Measurements from ENCODE around the gene CEP295NL.
"Not testable (repeated sequence)": the region's sequence is repeated elsewhere in the genome, so short reads cannot be mapped to it uniquely, and the experiment has no call there.

The CEP295NL gene

GRCh38 chr17:78929908-78930775 lies 27.1 kb upstream of the CEP295NL start:
- no peak for DNase-seq (ENCODE audit: low spot score)

GRCh38 chr17:78925662-78926555 lies 22.9 kb upstream of the CEP295NL start:
- peak; percentile 63 for DNase-seq (ENCODE audit: low spot score)

GRCh38 chr17:78925234-78925633 lies 22.2 kb upstream of the CEP295NL start, which contains the start of gene TIMP2:
Gene TIMP2 (minus strand): TSS chr17:78925387. CDS start chr17:78925088, 299 bp downstream.
- DNase-seq (ENCODE audit: low spot score): peak; percentile 76

GRCh38 chr17:78924481-78925151 lies 21.6 kb upstream of the CEP295NL start:
- DNase-seq (ENCODE audit: low spot score): no peak

- DNase-seq (ENCODE audit: low spot score): peak; percentile 42
These were observed 20.9 kb upstream of the CEP295NL start for GRCh38 chr17:78923660-78924453.

GRCh38 chr17:78922816-78923498 lies 20.0 kb upstream of the CEP295NL start:
- DNase-seq (ENCODE audit: low spot score): peak; percentile 48

GRCh38 chr17:78921437-78921971 lies 18.5 kb upstream of the CEP295NL start:
- peak; percentile 82 for DNase-seq (ENCODE audit: low spot score)

- DNase-seq (ENCODE audit: low spot score): no peak
These were observed 17.5 kb upstream of the CEP295NL start for GRCh38 chr17:78920528-78920927.

GRCh38 chr17:78919861-78920450 lies 17.0 kb upstream of the CEP295NL start:
- no peak for DNase-seq (ENCODE audit: low spot score)

- DNase-seq (ENCODE audit: low spot score): no peak
These were observed 16.0 kb upstream of the CEP295NL start for GRCh38 chr17:78918979-78919378.

- DNase-seq (ENCODE audit: low spot score): no peak
These were observed 14.7 kb upstream of the CEP295NL start for GRCh38 chr17:78917451-78918275.

- no peak for DNase-seq (ENCODE audit: low spot score)
These were observed 13.1 kb upstream of the CEP295NL start for GRCh38 chr17:78915872-78916632.

GRCh38 chr17:78913115-78913514 lies 10.1 kb upstream of the CEP295NL start:
- no peak for DNase-seq (ENCODE audit: low spot score)

- no peak for DNase-seq (ENCODE audit: low spot score)
These were observed 9.1 kb upstream of the CEP295NL start for GRCh38 chr17:78912082-78912481.

- DNase-seq (ENCODE audit: low spot score): not testable (repeated sequence)
These were observed 8.5 kb upstream of the CEP295NL start for GRCh38 chr17:78911543-78911942.

- peak; percentile 87 for DNase-seq (ENCODE audit: low spot score)
These were observed 7.7 kb upstream of the CEP295NL start for GRCh38 chr17:78910497-78911284.

GRCh38 chr17:78908426-78908825 lies 5.4 kb upstream of the CEP295NL start:
- no peak for DNase-seq (ENCODE audit: low spot score)

GRCh38 chr17:78905541-78905940 lies 2.5 kb upstream of the CEP295NL start:
- no peak for DNase-seq (ENCODE audit: low spot score)

Data from pons (tissue), 1 donor.